Fibroblast of lung (primary cell): Measurements from ENCODE around the gene SAG.

Source experiments
- EZH2 ChIP-seq: IDR thresholded peaks from 2 replicates; pipeline ENCODE4 v1.5.1; 2012; ENCODE audit warnings: low read length, control low read depth, mild to moderate bottlenecking; ENCODE audit errors: missing control alignments
- TF ChIP-seq, protein P1 (sequence below), 2 donors: IDR thresholded peaks in 1 of 2; conservative IDR thresholded peaks in 1 of 2; 1 replicate in 1 of 2; 2 replicates in 1 of 2; pipeline ENCODE4 v1.5.1; 2011 to 2012; ENCODE audit warnings: low read length in 2 of 2, control low read depth in 1 of 2, inconsistent platforms in 1 of 2, low read depth in 1 of 2, mild to moderate bottlenecking in 1 of 2

DNA sequence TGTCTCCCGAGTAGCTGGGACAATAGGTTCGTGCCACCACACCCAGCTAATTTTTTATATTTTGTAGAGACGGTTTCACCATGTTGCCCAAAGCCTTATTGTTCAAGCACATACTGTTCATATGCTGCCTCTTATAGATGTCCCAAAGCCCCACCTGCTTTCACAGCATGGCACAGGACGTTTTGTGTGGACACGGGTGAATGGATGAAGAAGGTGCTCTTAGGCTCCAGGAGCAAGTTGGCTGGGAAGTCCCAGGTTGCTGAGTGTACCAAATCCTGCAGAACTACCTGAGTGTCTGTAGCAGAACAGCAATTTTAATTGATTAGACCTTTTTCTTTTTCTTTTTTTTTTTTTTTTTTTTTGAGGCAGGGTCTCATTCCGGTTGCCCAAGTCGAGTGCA lies 10.5 kb upstream of the SAG start:
- TF ChIP-seq, protein P1, sequence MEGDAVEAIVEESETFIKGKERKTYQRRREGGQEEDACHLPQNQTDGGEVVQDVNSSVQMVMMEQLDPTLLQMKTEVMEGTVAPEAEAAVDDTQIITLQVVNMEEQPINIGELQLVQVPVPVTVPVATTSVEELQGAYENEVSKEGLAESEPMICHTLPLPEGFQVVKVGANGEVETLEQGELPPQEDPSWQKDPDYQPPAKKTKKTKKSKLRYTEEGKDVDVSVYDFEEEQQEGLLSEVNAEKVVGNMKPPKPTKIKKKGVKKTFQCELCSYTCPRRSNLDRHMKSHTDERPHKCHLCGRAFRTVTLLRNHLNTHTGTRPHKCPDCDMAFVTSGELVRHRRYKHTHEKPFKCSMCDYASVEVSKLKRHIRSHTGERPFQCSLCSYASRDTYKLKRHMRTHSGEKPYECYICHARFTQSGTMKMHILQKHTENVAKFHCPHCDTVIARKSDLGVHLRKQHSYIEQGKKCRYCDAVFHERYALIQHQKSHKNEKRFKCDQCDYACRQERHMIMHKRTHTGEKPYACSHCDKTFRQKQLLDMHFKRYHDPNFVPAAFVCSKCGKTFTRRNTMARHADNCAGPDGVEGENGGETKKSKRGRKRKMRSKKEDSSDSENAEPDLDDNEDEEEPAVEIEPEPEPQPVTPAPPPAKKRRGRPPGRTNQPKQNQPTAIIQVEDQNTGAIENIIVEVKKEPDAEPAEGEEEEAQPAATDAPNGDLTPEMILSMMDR (conservative IDR thresholded peaks at IDR 0.05 in 1 of 2, IDR thresholded peaks at IDR 0.05 in 1 of 2; ENCODE audit: low read depth in 1 of 2, low read length in 2 of 2) = no peak
- TF ChIP-seq EZH2 = no peak
